Osteoblast (primary cell): ENCODE measurements around the gene CSTPP1. TPM values are rescaled to one million over a fixed set of nuclear protein-coding genes. Genes with fewer than 3 reads are reported as not detected.

Experiments
- DNase-seq: peaks from one replicate; pipeline ENCODE4 v3.0.0; 2011; ENCODE audit warnings: low spot score, mixed read lengths; ENCODE audit not compliant: insufficient read length; ENCODE audit errors: missing footprints
- H2AFZ ChIP-seq: 2 replicates; pipeline ENCODE4 v1.6.0; 2011; ENCODE audit warnings: mild to moderate bottlenecking, low read length
- H3K27ac ChIP-seq: 2 replicates; pipeline ENCODE4 v1.5.1; 2011; ENCODE audit warnings: mild to moderate bottlenecking, low read depth, low read length, moderate library complexity
- H3K27me3 ChIP-seq: 2 replicates; pipeline ENCODE4 v1.6.0; 2012; ENCODE audit warnings: mild to moderate bottlenecking, control low read depth, inconsistent platforms, low read length, moderate library complexity; ENCODE audit not compliant: insufficient read depth
- H3K36me3 ChIP-seq: 2 replicates; pipeline ENCODE4 v1.5.1; 2011; ENCODE audit warnings: mild to moderate bottlenecking, low read length, control low read depth, moderate library complexity; ENCODE audit not compliant: insufficient read depth
- H3K4me1 ChIP-seq: 2 replicates; pipeline ENCODE4 v1.5.1; 2011; ENCODE audit warnings: mild to moderate bottlenecking, low read length, control low read depth, moderate library complexity; ENCODE audit not compliant: insufficient read depth
- H3K4me2 ChIP-seq: 2 replicates; pipeline ENCODE4 v1.6.0; 2011; ENCODE audit warnings: mild to moderate bottlenecking, low read length; ENCODE audit not compliant: insufficient read depth
- H3K4me3 ChIP-seq: fragments of 200-600 bp; sonication (generic); 3 replicates; pipeline ENCODE4 v1.5.1; 2012; ENCODE audit warnings: mild to moderate bottlenecking, low read length, inconsistent platforms; ENCODE audit not compliant: insufficient read depth
- H3K79me2 ChIP-seq: 2 replicates; pipeline ENCODE4 v1.6.0; 2012; ENCODE audit warnings: mild to moderate bottlenecking, low read length, control low read depth, inconsistent platforms; ENCODE audit not compliant: insufficient read depth
- H3K9me3 ChIP-seq: 2 replicates; pipeline ENCODE4 v1.5.1; 2011; ENCODE audit warnings: low read depth, low read length, control low read depth
- H4K20me1 ChIP-seq: 2 replicates; pipeline ENCODE4 v1.6.0; 2012; ENCODE audit warnings: mild to moderate bottlenecking, low read length, control low read depth; ENCODE audit not compliant: insufficient read depth
- CTCF ChIP-seq: IDR thresholded peaks from 2 replicates; pipeline ENCODE4 v1.5.1; 2011; ENCODE audit warnings: mild to moderate bottlenecking, low read depth, low read length, moderate library complexity; ENCODE audit errors: extremely low read depth
- total RNA-seq: library from RNA; depleted of rRNA; stranded (reverse); fragments of >200 nt; gene quantifications from 2 replicates; pipeline ENCODE4 v1.2.3, GENCODE V29; 2012

Gene CSTPP1
- total RNA-seq, 1 donor, result 27.1 TPM

- no peak for DNase-seq
- no peaks in the 10 kb centered on the region for H3K9me3 ChIP-seq
Observed at GRCh38 chr11:47052165-47052564, 115.6 kb downstream of the CSTPP1 start.

GRCh38 chr11:47052576-47052975 lies 116.0 kb downstream of the CSTPP1 start:
- TF ChIP-seq CTCF, result no peak
- H3K27me3 ChIP-seq, result no peaks in the 10 kb centered on the region
- H3K9me3 ChIP-seq, result no peaks in the 10 kb centered on the region
- H3K79me2 ChIP-seq, result no peaks in the 10 kb centered on the region
- no peak overlapping the region for H3K27ac ChIP-seq
- no peak for DNase-seq
- no peaks in the 10 kb centered on the region for H3K36me3 ChIP-seq
- H3K4me3 ChIP-seq, result no peak overlapping the region
- no peaks in the 10 kb centered on the region for H4K20me1 ChIP-seq
- peaks cover 17% of the 10 kb centered on the region for H3K4me1 ChIP-seq
- H3K4me2 ChIP-seq, result no peak overlapping the region
- H2AFZ ChIP-seq, result no peak overlapping the region

More at GRCh38 chr11:47052165-47052564, 115.6 kb downstream of the CSTPP1 start:
- H3K4me1 ChIP-seq, result peaks cover 17% of the 10 kb centered on the region
- no peaks in the 10 kb centered on the region for H3K36me3 ChIP-seq
- no peaks in the 10 kb centered on the region for H4K20me1 ChIP-seq
- H3K79me2 ChIP-seq, result no peaks in the 10 kb centered on the region
- H3K4me3 ChIP-seq, result no peak overlapping the region
- H3K4me2 ChIP-seq, result no peak overlapping the region
- no peak for TF ChIP-seq CTCF
- no peak overlapping the region for H3K27ac ChIP-seq
- H3K27me3 ChIP-seq, result no peaks in the 10 kb centered on the region
- no peak overlapping the region for H2AFZ ChIP-seq

GRCh38 chr11:47055534-47055933 lies 119.0 kb downstream of the CSTPP1 start:
- Histone ChIP-seq H3K36me3 (no peaks in the 10 kb centered on the region), H3K9me3 (no peaks in the 10 kb centered on the region), H4K20me1 (no peaks in the 10 kb centered on the region), H2AFZ (no peak overlapping the region), H3K79me2 (no peaks in the 10 kb centered on the region), H3K4me2 (no peak overlapping the region), H3K27ac (no peak overlapping the region), H3K4me3 (no peak overlapping the region), H3K4me1 (peaks cover 19% of the 10 kb centered on the region), H3K27me3 (no peaks in the 10 kb centered on the region)
- no peak for TF ChIP-seq CTCF
- DNase-seq, result no peak

DNA sequence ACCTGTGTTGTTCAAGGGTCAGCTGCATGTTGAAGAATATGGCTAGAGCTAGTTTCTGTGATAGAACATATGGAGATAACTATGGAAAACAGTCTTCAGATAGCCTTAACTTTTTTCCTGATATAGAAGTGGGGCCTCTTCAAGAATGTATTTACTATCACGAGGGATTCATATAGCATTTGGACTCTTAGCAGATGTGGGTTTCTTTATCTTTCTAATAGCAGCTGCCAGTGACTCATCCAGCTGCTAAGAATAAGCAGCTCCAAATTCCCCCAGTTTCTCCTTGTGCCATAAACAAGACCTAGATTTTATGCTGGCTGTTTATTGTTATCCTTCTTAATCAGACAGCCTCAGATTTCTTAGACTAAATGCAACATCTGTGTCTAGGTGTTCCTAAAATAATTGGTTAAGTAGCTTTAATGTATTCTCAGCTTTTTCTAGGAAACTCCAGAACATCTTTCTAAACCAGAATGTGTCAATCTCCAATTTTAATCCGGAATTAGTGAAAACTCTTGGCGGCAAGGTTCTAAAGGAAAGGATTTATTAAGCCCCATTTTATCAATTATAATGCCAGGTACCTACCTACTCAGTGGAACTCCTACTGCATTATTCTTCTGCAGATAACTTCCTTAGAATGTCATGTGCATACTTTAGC lies 119.8 kb downstream of the CSTPP1 start:
- Histone ChIP-seq H2AFZ (no peak overlapping the region), H3K9me3 (no peaks in the 10 kb centered on the region), H3K27me3 (no peaks in the 10 kb centered on the region), H3K4me3 (no peak overlapping the region), H3K36me3 (no peaks in the 10 kb centered on the region), H3K4me2 (no peak overlapping the region), H4K20me1 (no peaks in the 10 kb centered on the region), H3K4me1 (peaks cover 18% of the 10 kb centered on the region), H3K79me2 (no peaks in the 10 kb centered on the region), H3K27ac (no peak overlapping the region)
- DNase-seq, result peak; percentile 71
- TF ChIP-seq CTCF, result no peak
